Esophagus squamous epithelium (tissue), 5 donors: ENCODE measurements around the gene KLHL29. TPM values are rescaled to one million over a fixed set of nuclear protein-coding genes. Genes with fewer than 3 reads are reported as not detected.
A peak's percentile ranks its signal among the peaks of the same experiment; 100 is the strongest.

Experiments
- DNase-seq: peaks from one replicate; lab custom pipeline; 2025; lab: John Stamatoyannopoulos, UW
- H3K27ac ChIP-seq, 4 donors: fragments of 200-600 bp; sonication (generic); one replicate each; pipeline ENCODE4 v1.5.1; 2016 to 2019; ENCODE audit warnings: mild to moderate bottlenecking in 1 of 4
- H3K27me3 ChIP-seq, 4 donors: fragments of 200-600 bp; sonication (generic); 1 replicate in 3 of 4; 2 replicates in 1 of 4; pipeline versions ENCODE4 v1.5.1 to v1.6.0; 2017 to 2021; ENCODE audit warnings: antibody characterized with exemption in 1 of 4
- H3K36me3 ChIP-seq, 3 donors: fragments of 200-600 bp; sonication (generic); one replicate each; pipeline ENCODE4 v1.5.1; 2016 to 2019
- H3K4me1 ChIP-seq, 3 donors: fragments of 200-600 bp; sonication (generic); one replicate each; pipeline ENCODE4 v1.5.1; 2017 to 2019
- H3K4me3 ChIP-seq, 4 donors: fragments of 200-600 bp; sonication (generic); 1 replicate in 3 of 4; 2 replicates in 1 of 4; pipeline ENCODE4 v1.5.1; 2016 to 2019; ENCODE audit warnings: mild to moderate bottlenecking in 2 of 4, moderate library complexity in 1 of 4
- H3K9me3 ChIP-seq, 3 donors: fragments of 200-600 bp; sonication (generic); one replicate each; pipeline ENCODE4 v1.5.1; 2016 to 2019
- POLR2A ChIP-seq, 4 donors: fragments of 450-650 bp; IDR thresholded peaks; one replicate each; pipeline ENCODE4 v1.6.1; 2017; ENCODE audit warnings: antibody characterized with exemption in 4 of 4, mild to moderate bottlenecking in 4 of 4, moderate library complexity in 3 of 4
- WGBS, 2 donors: methylation state at CpG; one replicate each; pipeline ENCODE4 v1.1.5; 2018; 5-methylcytosine and 5-hydroxymethylcytosine counted together
- intact Hi-C: fragments of 100-400 bp; cut with DNase I; formaldehyde crosslinking; loops from one replicate; pipeline ENCODE4 v1.15.0; 2022
- total RNA-seq, 4 donors: library from RNA; depleted of rRNA; stranded (reverse); fragments of >200 nt; gene quantifications; one replicate each; pipeline ENCODE4 v1.1.0, GENCODE V29; 2016
- TF ChIP-seq, protein P1 (sequence below), 6 experiments: fragments of 450-650 bp in 4 of 6; fragments of 200-600 bp in 2 of 6; sonication (generic) in 2 of 6; IDR thresholded peaks; one replicate each; pipeline ENCODE4 v1.5.1; 2016 to 2019; ENCODE audit warnings: antibody characterized with exemption in 6 of 6, mild to moderate bottlenecking in 4 of 6, moderate library complexity in 4 of 6
- donor health status: DM: yes; HTN: yes; CAD: no.

The KLHL29 gene
- total RNA-seq, 4 donors from 2014 or later, result 3.4 to 11.8 (median 5.9) TPM

DNA sequence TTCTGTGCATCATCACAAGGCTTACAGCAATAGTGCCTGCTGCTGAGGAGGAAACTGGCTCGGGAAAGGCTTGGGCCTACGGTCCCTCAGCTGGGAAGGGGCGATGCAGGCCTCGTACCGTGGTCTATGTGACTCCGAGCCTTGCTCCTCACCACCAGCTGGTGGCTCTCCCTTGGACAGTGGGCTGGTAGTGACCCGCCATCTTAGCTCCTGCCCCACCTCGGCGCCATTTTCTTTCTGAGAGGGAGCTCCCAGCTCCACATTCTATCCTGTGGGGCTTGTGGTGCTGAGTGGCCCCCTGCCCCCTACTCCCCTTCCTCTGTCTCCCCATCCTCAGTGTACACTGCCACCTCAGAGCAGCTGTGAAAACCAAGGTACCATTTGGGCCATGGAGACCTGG is 255.7 kb downstream of the KLHL29 start:
- H3K36me3 ChIP-seq, result peaks cover 0 to 55% (median 0%) of the 10 kb centered on the region in 3 donors
- no peaks in the 10 kb centered on the region for H3K27me3 ChIP-seq
- intact Hi-C loops, result no loop called here
- TF ChIP-seq POLR2A (IDR thresholded peaks at IDR 0.05), result no peak
- TF ChIP-seq, protein P1, sequence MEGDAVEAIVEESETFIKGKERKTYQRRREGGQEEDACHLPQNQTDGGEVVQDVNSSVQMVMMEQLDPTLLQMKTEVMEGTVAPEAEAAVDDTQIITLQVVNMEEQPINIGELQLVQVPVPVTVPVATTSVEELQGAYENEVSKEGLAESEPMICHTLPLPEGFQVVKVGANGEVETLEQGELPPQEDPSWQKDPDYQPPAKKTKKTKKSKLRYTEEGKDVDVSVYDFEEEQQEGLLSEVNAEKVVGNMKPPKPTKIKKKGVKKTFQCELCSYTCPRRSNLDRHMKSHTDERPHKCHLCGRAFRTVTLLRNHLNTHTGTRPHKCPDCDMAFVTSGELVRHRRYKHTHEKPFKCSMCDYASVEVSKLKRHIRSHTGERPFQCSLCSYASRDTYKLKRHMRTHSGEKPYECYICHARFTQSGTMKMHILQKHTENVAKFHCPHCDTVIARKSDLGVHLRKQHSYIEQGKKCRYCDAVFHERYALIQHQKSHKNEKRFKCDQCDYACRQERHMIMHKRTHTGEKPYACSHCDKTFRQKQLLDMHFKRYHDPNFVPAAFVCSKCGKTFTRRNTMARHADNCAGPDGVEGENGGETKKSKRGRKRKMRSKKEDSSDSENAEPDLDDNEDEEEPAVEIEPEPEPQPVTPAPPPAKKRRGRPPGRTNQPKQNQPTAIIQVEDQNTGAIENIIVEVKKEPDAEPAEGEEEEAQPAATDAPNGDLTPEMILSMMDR (IDR thresholded peaks at IDR 0.05), result no peak
- no peak for DNase-seq
- WGBS, 2 donors, result 98 to 100% methylated on average over 5 to 9 of the region's 9 CpGs
- H3K9me3 ChIP-seq, result no peaks in the 10 kb centered on the region
- H3K4me3 ChIP-seq, result no peak overlapping the region
- no peak overlapping the region for H3K27ac ChIP-seq
- H3K4me1 ChIP-seq, result peaks cover 4 to 30% (median 9%) of the 10 kb centered on the region in 3 donors

DNA sequence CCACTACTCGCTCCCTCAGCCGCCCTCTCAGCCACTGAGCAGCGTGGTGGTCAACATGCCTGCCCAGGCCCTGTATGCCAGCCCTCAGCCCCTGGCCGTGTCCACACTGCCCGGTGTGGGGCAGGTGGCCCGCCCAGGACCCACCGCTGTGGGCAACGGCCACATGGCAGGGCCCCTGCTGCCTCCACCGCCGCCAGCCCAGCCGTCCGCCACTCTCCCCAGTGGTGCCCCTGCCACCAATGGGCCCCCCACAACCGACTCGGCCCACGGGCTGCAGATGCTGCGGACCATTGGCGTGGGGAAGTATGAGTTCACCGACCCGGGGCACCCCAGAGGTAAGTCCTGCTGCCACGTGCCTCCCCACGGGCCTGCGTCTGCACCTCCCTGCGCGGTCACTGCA is 257.5 kb downstream of the KLHL29 start:
- no peak overlapping the region for H3K4me3 ChIP-seq
- H3K27me3 ChIP-seq, result no peaks in the 10 kb centered on the region
- no peaks in the 10 kb centered on the region for H3K9me3 ChIP-seq
- intact Hi-C loops, result no loop called here
- H3K27ac ChIP-seq, result no peak overlapping the region
- peaks cover 0 to 55% (median 0%) of the 10 kb centered on the region in 3 donors for H3K36me3 ChIP-seq
- DNase-seq, result no peak
- TF ChIP-seq, protein P1 (IDR thresholded peaks at IDR 0.05), result no peak
- TF ChIP-seq POLR2A (IDR thresholded peaks at IDR 0.05), result no peak
- peaks cover 4 to 32% (median 9%) of the 10 kb centered on the region in 3 donors for H3K4me1 ChIP-seq
- WGBS, 2 donors, result 100% methylated on average over 1 to 3 of the region's 24 CpGs

DNA sequence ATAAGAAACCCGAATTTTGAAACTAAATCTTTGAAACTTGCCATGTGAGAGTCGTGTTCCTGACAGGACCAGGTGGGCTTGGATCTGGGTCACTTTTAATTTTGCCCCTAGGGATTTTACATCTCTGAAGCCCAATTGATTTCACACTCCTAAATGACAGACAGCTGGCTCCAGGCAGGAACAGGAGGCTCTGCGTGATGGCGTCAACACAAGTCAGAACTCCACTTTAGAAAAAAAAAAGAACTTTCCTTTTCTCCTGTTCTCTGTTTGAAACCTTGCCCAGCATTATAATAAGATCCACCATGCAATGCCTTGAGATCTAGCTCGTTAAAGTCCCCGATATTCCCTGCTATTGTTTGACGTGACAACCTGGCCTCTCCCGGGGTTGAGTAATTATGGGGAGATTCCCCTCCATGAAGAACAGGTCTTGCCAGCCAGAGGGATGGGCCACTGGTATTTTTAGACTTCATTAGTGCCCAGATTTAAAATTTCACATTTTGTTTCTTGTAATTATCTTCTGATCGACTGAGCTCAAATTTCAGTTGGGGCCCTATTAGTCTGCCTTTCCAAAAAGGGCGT is 260.3 kb downstream of the KLHL29 start:
- Histone ChIP-seq H3K27me3 (no peaks in the 10 kb centered on the region), H3K9me3 (no peaks in the 10 kb centered on the region), H3K36me3 (peaks cover 0 to 48% (median 0%) of the 10 kb centered on the region in 3 donors), H3K27ac (peak overlapping the region in 2 of 4 donors; percentile 26 to 68), H3K4me3 (no peak overlapping the region), H3K4me1 (peaks cover 4 to 42% (median 9%) of the 10 kb centered on the region in 3 donors)
- TF ChIP-seq POLR2A (IDR thresholded peaks at IDR 0.05), result no peak
- TF ChIP-seq, protein P1 (IDR thresholded peaks at IDR 0.05), result no peak
- WGBS, 2 donors, result 42 to 48% methylated on average over 10 of the region's 10 CpGs
- DNase-seq, result no peak
- intact Hi-C loops, result no loop called here

DNA sequence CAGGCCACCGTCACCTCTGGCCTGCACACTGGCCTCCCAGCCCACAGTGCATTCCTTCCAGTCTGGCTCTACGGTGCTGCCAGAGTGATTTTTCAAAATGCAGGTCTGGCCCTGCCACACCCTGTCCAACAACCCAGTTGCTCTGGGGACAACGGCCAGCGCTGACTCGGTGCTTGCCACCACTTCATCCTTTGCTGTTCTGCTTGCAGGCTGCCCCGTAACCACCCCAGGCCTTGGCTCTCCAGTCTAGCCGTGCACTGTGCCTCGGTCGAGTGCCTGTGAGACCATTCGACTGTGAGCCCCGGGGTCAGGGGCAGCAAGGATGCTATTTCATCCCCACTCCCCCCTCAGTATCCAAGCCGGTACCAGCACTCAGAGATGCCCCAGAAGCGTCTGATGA is 262.6 kb downstream of the KLHL29 start:
- Histone ChIP-seq H3K4me3 (no peak overlapping the region), H3K9me3 (no peaks in the 10 kb centered on the region), H3K4me1 (peaks cover 4 to 59% (median 9%) of the 10 kb centered on the region in 3 donors), H3K27me3 (no peaks in the 10 kb centered on the region), H3K36me3 (peaks cover 0 to 26% (median 0%) of the 10 kb centered on the region in 3 donors), H3K27ac (no peak overlapping the region)
- TF ChIP-seq POLR2A (IDR thresholded peaks at IDR 0.05), result no peak
- TF ChIP-seq, protein P1 (IDR thresholded peaks at IDR 0.05), result no peak
- intact Hi-C loops, result no loop called here
- 83 to 84% methylated on average over 8 to 9 of the region's 13 CpGs for WGBS, 2 donors
- no peak for DNase-seq

DNA sequence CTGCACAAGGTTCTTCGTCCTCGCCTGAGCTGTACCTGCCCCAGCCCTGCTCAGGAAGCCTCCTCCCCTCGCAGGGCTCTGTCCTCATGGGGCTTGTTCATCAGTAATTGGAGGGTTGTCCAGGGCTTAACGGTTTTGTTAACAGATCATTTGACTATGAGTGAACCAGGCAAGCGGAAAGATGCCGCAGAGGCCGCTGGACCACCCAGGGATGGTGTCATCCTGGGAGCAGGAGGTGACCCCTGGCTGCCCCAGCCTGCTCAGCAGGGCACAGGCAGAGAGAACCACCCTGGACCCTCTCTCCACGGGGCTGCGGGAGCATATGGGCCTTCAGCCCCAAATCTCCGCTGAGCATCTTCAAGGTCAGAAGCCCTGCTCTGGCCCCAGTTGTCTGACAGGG is 264.3 kb downstream of the KLHL29 start:
- no peak for TF ChIP-seq POLR2A (IDR thresholded peaks at IDR 0.05)
- TF ChIP-seq, protein P1 (IDR thresholded peaks at IDR 0.05), result no peak
- peaks cover 0 to 10% (median 0%) of the 10 kb centered on the region in 3 donors for H3K36me3 ChIP-seq
- no peaks in the 10 kb centered on the region for H3K27me3 ChIP-seq
- no peak overlapping the region for H3K27ac ChIP-seq
- no peak overlapping the region for H3K4me3 ChIP-seq
- peaks cover 4 to 61% (median 9%) of the 10 kb centered on the region in 3 donors for H3K4me1 ChIP-seq
- 40 to 89% methylated on average over 1 to 5 of the region's 10 CpGs for WGBS, 2 donors
- no peaks in the 10 kb centered on the region for H3K9me3 ChIP-seq
- intact Hi-C loops, result no loop called here
- no peak for DNase-seq
